NCI-H345 treated with DMSO at 0.1 percent for 48 hours (cell line): Measurements from ENCODE around the gene FAM200C.
A peak's percentile ranks its signal among the peaks of the same experiment; 100 is the strongest.
"Not testable (repeated sequence)": the region's sequence is repeated elsewhere in the genome, so short reads cannot be mapped to it uniquely, and the experiment has no call there.

Experiments
- DNase-seq: peaks from one replicate; lab custom pipeline; 2025; ENCODE audit not compliant: unreplicated experiment; lab: John Stamatoyannopoulos, UW

FAM200C gene

DNA sequence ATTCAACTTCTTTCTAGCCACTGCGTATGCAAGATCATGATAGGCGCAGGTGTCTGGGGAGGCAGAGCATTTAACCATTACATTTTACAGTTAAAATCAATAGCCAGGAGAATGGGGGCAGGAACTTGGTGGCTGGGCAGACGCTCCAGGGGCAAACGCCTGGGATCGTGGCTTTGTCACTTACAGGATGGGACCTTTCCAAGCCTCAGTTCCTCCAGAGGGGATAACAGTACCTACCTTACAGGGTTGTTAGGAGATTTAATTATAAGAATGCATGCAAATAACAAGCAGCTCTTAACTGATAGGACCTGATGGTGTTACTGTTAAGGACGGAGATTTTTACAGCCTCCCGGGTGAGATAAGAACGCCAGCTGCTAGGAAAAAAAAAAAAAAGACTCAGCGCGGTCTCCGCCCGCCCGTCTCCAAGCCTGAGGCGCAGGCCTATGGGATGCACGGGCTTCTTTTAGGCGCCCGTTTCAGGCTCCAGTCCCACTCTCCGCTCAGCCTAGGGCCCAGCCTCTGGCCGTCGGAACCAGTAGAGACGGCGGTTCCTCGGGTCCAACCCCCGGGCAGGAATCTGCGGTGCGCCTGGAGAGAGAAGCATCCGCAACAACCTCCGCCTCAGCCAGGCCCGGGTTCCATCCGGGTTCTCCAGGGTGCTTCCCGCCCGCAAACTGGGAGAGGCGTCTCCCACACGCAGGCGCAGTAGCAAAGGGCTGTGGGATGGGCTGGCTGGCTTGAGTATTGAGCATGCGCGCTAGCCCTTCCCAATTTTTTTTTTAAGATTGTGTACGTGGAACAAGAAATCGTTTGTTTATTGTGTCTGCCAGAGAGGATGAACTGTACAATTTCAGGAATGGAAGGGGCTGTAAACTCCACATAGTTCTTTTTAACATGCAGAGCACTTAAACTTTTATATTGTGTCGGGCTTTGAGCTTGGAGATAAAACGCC is at the start of gene FAM200C:
Gene FAM200C, minus strand, starts transcription at position 653 of the 952 bp plus-strand sequence. CDS start 4,564 bp downstream, outside the sequence.
- peak; percentile 95 for DNase-seq

DNA sequence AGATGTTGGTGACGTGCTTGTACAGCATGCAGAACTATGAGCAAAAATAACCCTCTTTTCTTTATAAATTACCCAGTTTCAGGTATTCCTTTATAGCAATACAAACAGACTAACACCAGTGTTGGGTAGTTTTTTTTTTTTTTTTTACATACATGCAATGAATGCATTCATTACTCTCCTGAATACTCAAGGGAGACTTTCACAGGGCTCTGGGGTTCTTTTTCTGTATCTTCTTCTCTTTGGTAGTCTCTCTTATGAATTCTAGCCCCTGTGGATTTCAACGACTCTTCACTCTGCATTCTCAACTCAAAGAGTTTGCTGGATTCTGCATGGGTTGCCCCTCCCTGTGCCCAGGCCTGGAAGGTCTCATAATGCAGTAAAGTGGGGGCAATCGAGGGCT is 49.6 kb upstream of the FAM200C start:
- no peak for DNase-seq

GRCh38 chr5:160448886-160449285 is 49.0 kb upstream of the FAM200C start:
- no peak for DNase-seq

DNA sequence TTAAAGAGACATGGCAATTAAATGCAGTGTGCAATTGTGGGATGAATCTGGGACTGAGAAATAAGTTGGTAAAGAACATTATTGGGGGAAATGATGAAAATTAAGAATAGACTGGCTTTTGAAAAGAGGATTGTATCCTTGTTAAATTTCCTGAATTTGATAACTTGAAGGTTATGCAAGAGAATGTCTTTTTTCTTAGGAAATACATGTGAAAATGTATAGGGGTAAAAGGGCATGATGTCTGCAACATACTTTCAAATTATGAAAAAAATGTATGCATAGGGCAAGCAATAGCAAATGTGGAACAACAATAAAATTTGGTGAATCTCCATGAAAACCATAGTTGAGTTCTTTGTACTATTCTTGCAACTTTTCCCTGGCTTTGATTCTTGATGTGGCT is 45.9 kb upstream of the FAM200C start:
- no peak for DNase-seq

DNA sequence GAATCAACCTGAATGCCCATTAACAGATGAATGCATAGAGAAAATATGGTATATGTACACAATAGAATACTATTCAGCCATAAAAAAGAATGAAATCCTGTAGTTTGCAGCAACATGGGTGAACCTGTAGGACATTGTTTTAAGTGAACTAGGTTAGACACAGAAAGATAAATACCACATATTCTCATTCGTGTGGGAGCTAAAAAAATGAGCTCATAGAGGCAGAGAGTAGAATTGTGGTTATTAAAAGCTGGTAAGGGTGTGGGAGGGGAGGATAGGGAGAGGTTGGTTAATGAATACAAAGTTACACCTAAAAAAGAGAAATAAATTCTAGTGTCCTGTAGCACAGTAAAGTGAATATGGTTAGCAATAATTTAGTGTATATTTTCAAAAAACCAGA is 45.3 kb upstream of the FAM200C start:
- DNase-seq: no peak

DNA sequence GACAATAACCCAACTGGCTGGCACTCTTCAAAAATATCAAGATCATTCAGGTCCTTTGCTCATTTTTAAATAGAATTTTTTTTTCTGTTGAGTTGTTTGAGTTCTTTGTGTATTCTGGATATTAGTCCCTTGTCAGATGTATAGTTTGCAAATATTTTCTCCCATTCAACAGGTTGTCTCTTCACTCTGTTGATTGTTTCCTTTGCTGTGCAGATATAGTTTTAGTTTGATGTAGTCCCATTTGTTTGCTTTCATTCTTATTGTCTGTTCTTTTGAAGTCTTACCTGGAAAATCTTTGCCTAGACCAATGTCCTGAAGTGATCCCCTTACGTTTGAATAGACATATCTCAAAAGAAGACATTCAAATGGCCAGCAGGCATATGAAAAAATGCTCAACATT is 44.6 kb upstream of the FAM200C start:
- DNase-seq: no peak

- DNase-seq: no peak
These were observed 43.1 kb upstream of the FAM200C start for GRCh38 chr5:160442824-160443431.

DNA sequence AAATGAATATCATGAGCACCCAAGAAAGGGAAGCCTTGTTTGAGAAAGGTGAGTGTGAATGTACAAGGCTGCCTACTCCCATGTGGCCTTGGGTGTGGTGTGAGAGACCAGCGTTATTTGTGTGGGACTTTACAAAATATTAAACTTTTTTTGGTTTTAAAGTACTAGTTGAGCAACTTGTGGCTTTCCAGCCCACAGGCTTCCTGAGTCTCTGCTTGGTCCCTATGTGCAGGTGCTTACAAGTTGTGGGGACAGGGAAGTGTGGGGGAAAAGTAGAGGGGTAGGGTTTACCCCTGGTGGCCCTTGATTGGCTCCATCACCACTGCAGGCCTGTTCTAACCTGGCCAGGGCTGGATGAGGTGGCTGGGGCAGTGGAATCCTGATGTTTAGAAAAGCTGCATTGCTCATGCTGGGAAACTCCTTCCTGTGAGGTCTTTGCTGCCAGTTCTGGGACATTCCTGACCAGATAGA is 41.5 kb upstream of the FAM200C start:
- DNase-seq: no peak

- DNase-seq: peak; percentile 85
These were observed 39.3 kb upstream of the FAM200C start for GRCh38 chr5:160439205-160439600.

GRCh38 chr5:160438316-160439204 is 38.7 kb upstream of the FAM200C start:
- peak; percentile 85 for DNase-seq

DNA sequence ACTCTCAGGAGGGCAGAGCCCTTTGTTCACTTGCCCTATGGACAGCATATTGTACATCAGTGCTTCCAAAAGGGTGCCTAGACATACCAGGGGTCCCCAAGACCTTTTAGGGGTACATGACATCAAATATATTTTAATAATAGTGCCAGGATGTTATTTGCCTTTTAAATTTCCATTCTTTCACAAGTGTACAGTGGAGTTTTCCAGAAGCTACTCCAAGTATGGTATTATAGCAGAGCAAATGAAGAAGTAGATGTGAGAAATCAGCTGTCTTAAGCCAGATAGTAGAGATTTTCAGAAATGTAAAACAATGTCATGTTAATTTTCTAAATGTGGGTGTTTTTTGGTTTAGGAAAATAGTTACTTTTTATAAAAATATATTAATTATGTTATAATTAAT is 37.4 kb upstream of the FAM200C start:
- DNase-seq: no peak

GRCh38 chr5:160436661-160437060 is 36.8 kb upstream of the FAM200C start:
- DNase-seq: not testable (repeated sequence)

DNA sequence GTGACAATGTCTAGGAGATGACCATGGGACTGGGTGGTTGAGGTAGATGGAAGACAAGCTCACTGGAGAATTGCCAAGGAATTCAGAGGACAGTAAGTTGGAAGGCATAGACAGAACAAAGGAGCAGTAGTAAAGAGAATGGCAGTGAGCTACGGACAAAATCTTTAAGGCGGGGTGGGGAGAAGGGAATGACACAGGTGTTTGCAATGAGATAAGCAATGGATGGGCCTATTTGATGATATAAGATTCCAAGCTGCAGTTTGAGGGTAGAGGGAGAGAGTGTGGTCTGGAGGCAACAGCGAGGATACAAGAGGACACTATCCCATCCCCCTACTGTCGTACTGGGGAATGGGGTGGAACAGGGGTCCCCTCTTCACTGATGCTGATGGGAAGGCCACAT is 36.2 kb upstream of the FAM200C start:
- no peak for DNase-seq

DNA sequence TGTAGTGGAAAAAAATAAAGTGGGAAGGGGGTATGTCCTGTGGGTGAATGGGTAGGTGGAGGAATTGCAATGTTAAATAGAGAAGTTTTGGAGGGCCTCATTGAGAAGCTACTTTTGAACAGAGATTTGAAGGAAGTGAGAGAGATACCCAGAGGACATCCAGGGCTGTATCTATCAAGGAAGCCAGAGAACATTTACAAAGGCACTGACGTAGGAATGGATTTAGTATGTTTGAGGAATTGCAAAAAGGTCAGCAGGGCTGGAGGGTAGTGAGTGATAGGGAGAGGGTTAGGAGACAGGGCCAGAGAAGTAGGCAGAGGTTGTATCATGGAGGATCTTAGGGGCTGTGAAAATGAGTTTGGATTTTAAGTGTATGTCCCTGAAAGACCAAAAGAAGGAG is 35.7 kb upstream of the FAM200C start:
- no peak for DNase-seq

GRCh38 chr5:160434022-160434531 is 34.2 kb upstream of the FAM200C start:
- peak; percentile 61 for DNase-seq

GRCh38 chr5:160432787-160433186 is 32.9 kb upstream of the FAM200C start:
- no peak for DNase-seq

- no peak for DNase-seq
These were observed 32.3 kb upstream of the FAM200C start for GRCh38 chr5:160432196-160432595.

- DNase-seq: no peak
These were observed 27.8 kb upstream of the FAM200C start for GRCh38 chr5:160427607-160428006.

- peak; percentile 73 for DNase-seq
These were observed 23.2 kb upstream of the FAM200C start for GRCh38 chr5:160423099-160423498.

GRCh38 chr5:160421625-160422258 is 21.9 kb upstream of the FAM200C start, which contains the start of gene PTTG1:
PTTG1 (plus strand) TSS chr5:160421855; CDS start chr5:160422313, 458 bp downstream.
- DNase-seq: peak; percentile 93

DNA sequence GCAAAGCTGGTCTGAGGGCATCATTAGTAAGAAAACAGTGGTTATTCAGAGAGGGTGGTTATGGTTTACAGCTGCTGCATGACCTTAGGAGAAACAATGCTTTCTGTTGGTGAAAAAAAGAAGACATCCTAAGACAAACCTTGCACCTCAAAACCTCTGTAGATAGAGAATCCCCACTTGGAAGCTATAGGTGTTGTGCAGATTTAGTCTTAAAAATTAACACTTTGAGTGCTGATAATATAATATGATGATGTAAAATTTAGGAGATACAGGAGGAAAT is 20.4 kb upstream of the FAM200C start:
- no peak for DNase-seq
